Esophagus squamous epithelium (tissue), 5 donors: Measurements from ENCODE around the gene RNLS. TPM values are rescaled to one million over a fixed set of nuclear protein-coding genes. Genes with fewer than 3 reads are reported as not detected.
A peak's percentile ranks its signal among the peaks of the same experiment; 100 is the strongest.

ENCODE experiments used
- DNase-seq: peaks from one replicate; lab custom pipeline; 2025; lab: John Stamatoyannopoulos, UW
- H3K27ac ChIP-seq, 4 donors: fragments of 200-600 bp; sonication (generic); one replicate each; pipeline ENCODE4 v1.5.1; 2016 to 2019; ENCODE audit warnings: mild to moderate bottlenecking in 1 of 4
- H3K27me3 ChIP-seq, 4 donors: fragments of 200-600 bp; sonication (generic); 1 replicate in 3 of 4; 2 replicates in 1 of 4; pipeline versions ENCODE4 v1.5.1 to v1.6.0; 2017 to 2021; ENCODE audit warnings: antibody characterized with exemption in 1 of 4
- H3K36me3 ChIP-seq, 3 donors: fragments of 200-600 bp; sonication (generic); one replicate each; pipeline ENCODE4 v1.5.1; 2016 to 2019
- H3K4me1 ChIP-seq, 3 donors: fragments of 200-600 bp; sonication (generic); one replicate each; pipeline ENCODE4 v1.5.1; 2017 to 2019
- H3K4me3 ChIP-seq, 4 donors: fragments of 200-600 bp; sonication (generic); 1 replicate in 3 of 4; 2 replicates in 1 of 4; pipeline ENCODE4 v1.5.1; 2016 to 2019; ENCODE audit warnings: mild to moderate bottlenecking in 2 of 4, moderate library complexity in 1 of 4
- H3K9me3 ChIP-seq, 3 donors: fragments of 200-600 bp; sonication (generic); one replicate each; pipeline ENCODE4 v1.5.1; 2016 to 2019
- POLR2A ChIP-seq, 4 donors: fragments of 450-650 bp; IDR thresholded peaks; one replicate each; pipeline ENCODE4 v1.6.1; 2017; ENCODE audit warnings: antibody characterized with exemption in 4 of 4, mild to moderate bottlenecking in 4 of 4, moderate library complexity in 3 of 4
- WGBS, 2 donors: methylation state at CpG; one replicate each; pipeline ENCODE4 v1.1.5; 2018; 5-methylcytosine and 5-hydroxymethylcytosine counted together
- intact Hi-C: fragments of 100-400 bp; cut with DNase I; formaldehyde crosslinking; loops from one replicate; pipeline ENCODE4 v1.15.0; 2022
- total RNA-seq, 4 donors: library from RNA; depleted of rRNA; stranded (reverse); fragments of >200 nt; gene quantifications; one replicate each; pipeline ENCODE4 v1.1.0, GENCODE V29; 2016
- TF ChIP-seq, protein P1 (sequence below), 6 experiments: fragments of 450-650 bp in 4 of 6; fragments of 200-600 bp in 2 of 6; sonication (generic) in 2 of 6; IDR thresholded peaks; one replicate each; pipeline ENCODE4 v1.5.1; 2016 to 2019; ENCODE audit warnings: antibody characterized with exemption in 6 of 6, mild to moderate bottlenecking in 4 of 6, moderate library complexity in 4 of 6
- donor health status: DM: yes; HTN: yes; CAD: no.

Gene RNLS
- total RNA-seq, 4 donors from 2014 or later, result 7.9 to 13.5 (median 10.5) TPM

DNA sequence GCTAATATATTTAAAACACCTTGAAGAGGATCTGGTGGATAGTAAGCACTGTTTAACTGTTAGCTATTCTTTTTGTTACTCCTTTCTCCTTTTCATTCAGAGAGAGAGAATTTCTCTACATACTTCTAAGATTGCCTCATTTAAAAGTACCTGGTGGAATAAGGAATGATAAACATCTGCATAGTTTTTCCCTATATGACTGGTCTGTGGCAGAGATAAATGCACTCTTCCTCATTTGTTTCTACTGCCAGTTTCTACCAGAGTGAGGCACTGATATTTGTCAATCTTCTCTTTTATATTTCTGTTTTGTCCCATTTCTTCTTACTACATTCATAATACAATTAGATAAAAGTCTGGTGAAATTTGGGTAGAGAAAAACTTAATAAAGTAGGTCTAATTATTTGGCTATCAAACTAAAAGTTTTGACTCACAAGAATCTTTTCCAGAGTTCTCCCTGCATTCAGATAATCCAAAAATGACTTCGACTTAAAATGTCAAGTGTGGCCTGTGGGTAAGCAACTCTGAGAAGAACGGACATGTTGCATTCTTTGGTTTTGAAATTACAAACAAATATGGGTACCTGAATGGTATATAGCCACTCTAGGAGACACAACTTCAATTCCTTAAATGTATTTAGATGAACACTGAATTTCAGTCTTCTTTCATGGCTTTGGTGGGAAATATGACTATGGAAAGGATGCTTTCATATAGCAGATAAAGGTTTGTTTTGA lies 38.8 kb downstream of the RNLS start:
- H3K27me3 ChIP-seq, result no peaks in the 10 kb centered on the region
- H3K27ac ChIP-seq, result no peak overlapping the region
- H3K4me3 ChIP-seq, result no peak overlapping the region
- no peak for TF ChIP-seq POLR2A (IDR thresholded peaks at IDR 0.05)
- TF ChIP-seq, protein P1, sequence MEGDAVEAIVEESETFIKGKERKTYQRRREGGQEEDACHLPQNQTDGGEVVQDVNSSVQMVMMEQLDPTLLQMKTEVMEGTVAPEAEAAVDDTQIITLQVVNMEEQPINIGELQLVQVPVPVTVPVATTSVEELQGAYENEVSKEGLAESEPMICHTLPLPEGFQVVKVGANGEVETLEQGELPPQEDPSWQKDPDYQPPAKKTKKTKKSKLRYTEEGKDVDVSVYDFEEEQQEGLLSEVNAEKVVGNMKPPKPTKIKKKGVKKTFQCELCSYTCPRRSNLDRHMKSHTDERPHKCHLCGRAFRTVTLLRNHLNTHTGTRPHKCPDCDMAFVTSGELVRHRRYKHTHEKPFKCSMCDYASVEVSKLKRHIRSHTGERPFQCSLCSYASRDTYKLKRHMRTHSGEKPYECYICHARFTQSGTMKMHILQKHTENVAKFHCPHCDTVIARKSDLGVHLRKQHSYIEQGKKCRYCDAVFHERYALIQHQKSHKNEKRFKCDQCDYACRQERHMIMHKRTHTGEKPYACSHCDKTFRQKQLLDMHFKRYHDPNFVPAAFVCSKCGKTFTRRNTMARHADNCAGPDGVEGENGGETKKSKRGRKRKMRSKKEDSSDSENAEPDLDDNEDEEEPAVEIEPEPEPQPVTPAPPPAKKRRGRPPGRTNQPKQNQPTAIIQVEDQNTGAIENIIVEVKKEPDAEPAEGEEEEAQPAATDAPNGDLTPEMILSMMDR (IDR thresholded peaks at IDR 0.05), result no peak
- H3K36me3 ChIP-seq, result no peaks in the 10 kb centered on the region
- 88 to 92% methylated on average over 2 of the region's 2 CpGs for WGBS, 2 donors
- intact Hi-C loops, result no loop called here
- no peaks in the 10 kb centered on the region for H3K9me3 ChIP-seq
- peaks cover 0 to 28% (median 10%) of the 10 kb centered on the region in 3 donors for H3K4me1 ChIP-seq
- no peak for DNase-seq

DNA sequence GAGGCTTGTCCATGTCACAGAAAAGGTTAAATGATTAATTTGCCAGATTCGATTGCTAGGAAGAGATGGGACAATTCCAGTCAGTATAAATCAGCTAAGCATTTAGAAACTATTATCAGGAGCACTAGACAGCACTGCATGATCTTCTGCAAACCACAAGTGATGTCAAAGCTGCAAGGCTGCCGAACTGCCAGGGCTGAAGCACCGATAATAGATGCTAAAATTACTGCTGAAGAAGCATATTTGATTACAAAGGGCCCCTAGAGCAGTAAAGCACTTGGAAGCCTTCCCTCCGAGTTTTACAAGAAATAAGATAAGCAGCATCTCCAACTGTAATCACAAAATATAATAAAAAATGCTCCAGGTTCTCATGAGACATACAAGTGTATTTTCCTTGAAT lies 40.6 kb downstream of the RNLS start:
- intact Hi-C loops, result no loop called here
- H3K27ac ChIP-seq, result no peak overlapping the region

DNA sequence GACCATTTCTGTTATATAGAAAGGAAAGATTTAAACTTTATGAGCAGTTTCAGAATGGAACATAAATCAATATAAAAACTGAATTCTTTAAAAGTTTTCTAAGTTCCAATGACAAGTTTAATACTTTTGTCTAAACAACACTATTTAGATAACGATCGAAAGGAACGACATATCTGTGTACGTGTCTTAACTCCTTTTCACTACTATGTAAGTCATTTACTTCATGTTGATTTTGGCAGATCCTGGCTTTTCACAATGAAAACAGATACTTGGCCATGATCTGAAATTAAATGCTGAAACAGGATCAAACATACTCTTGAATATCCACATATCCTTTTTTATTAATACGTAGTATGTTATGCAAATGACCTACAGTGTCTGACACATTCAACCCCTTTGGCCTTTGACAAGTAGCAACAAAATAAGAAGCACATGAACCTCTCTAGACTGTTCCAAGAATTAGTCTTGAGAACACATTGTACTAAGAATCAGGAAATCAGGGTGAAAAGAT lies 41.9 kb downstream of the RNLS start:
- DNase-seq, result no peak
- TF ChIP-seq, protein P1 (IDR thresholded peaks at IDR 0.05), result no peak
- TF ChIP-seq POLR2A (IDR thresholded peaks at IDR 0.05), result no peak

More for the DNA sequence above, 40.6 kb downstream of the RNLS start:
- Histone ChIP-seq H3K4me1 (peaks cover 0 to 32% (median 10%) of the 10 kb centered on the region in 3 donors), H3K4me3 (no peak overlapping the region), H3K9me3 (no peaks in the 10 kb centered on the region), H3K27me3 (no peaks in the 10 kb centered on the region), H3K36me3 (no peaks in the 10 kb centered on the region)
- no peak for DNase-seq
- TF ChIP-seq, protein P1 (IDR thresholded peaks at IDR 0.05), result no peak
- TF ChIP-seq POLR2A (IDR thresholded peaks at IDR 0.05), result no peak
- 88 to 89% methylated on average over 4 of the region's 4 CpGs for WGBS, 2 donors

DNA sequence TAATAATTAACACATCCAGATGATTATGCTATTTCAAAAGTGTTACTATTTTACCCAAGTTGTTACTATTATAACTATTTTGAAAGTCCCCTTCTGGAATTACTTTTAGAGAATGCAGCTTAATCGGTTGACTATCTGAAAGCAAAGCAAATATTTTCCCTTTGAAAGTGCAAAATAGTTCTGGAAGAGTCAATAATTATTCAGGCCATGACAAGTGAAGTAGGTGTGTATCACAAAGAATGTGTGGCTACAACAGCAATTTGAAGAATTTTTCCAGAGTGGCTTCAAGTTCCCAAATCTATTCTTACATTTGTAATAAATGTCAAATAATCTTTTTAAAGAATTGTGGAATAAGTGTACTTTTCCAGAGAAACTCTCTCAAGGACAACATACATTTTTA lies 42.8 kb downstream of the RNLS start:
- H3K4me1 ChIP-seq, result peaks cover 0 to 35% (median 10%) of the 10 kb centered on the region in 3 donors
- TF ChIP-seq, protein P1 (IDR thresholded peaks at IDR 0.05), result no peak
- TF ChIP-seq POLR2A (IDR thresholded peaks at IDR 0.05), result no peak
- WGBS, 2 donors, result 41 to 55% methylated on average over 1 of the region's 1 CpG
- no peak for DNase-seq
- H3K27me3 ChIP-seq, result no peaks in the 10 kb centered on the region
- H3K36me3 ChIP-seq, result no peaks in the 10 kb centered on the region
- H3K9me3 ChIP-seq, result no peaks in the 10 kb centered on the region
- peak overlapping the region in 2 of 4 donors; percentile 78 to 82 for H3K27ac ChIP-seq
- intact Hi-C loops, result no loop called here
- H3K4me3 ChIP-seq, result no peak overlapping the region

More for the DNA sequence above, 41.9 kb downstream of the RNLS start:
- no peaks in the 10 kb centered on the region for H3K36me3 ChIP-seq
- H3K27ac ChIP-seq, result peak overlapping the region; percentile 65 to 82 (median 73)
- H3K4me3 ChIP-seq, result no peak overlapping the region
- H3K9me3 ChIP-seq, result no peaks in the 10 kb centered on the region
- 26 to 34% methylated on average over 5 of the region's 5 CpGs for WGBS, 2 donors
- peaks cover 0 to 35% (median 10%) of the 10 kb centered on the region in 3 donors for H3K4me1 ChIP-seq
- intact Hi-C loops, result no loop called here
- H3K27me3 ChIP-seq, result no peaks in the 10 kb centered on the region

DNA sequence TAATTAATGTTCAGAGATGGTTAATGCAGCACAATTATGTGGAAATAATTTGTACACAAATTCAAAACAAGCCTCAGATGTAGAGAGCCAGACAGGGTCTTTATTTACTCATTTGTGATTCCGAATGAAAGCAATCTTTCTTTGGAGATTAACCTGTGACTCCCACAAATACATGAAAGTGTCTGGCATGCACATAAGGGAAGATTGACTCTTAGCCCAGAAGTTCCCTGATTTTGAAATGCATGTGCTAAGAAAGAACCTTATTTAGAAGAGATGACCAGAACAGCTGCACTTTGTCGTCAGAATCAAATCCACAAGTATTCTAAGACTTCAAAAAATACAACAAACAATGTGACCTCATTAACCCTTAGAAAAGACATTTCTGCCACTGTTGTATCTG lies 45.1 kb downstream of the RNLS start:
- no peak for TF ChIP-seq POLR2A (IDR thresholded peaks at IDR 0.05)
- TF ChIP-seq, protein P1 (IDR thresholded peaks at IDR 0.05), result no peak
- H3K36me3 ChIP-seq, result no peaks in the 10 kb centered on the region
- intact Hi-C loops, result no loop called here
- H3K4me1 ChIP-seq, result peaks cover 0 to 35% (median 10%) of the 10 kb centered on the region in 3 donors
- H3K4me3 ChIP-seq, result no peak overlapping the region
- H3K9me3 ChIP-seq, result no peaks in the 10 kb centered on the region
- DNase-seq, result no peak
- peak overlapping the region in 2 of 4 donors; percentile 13 to 19 for H3K27ac ChIP-seq
- H3K27me3 ChIP-seq, result no peaks in the 10 kb centered on the region
- 34 to 44% methylated on average over 2 of the region's 2 CpGs for WGBS, 2 donors
